Measurements from ENCODE around the gene CYBRD1. TPM values are rescaled to one million over a fixed set of nuclear protein-coding genes. Genes with fewer than 3 reads are reported as not detected.

Gene CYBRD1
- total and polyA plus RNA-seq, 9 donors, result 59.4 to 111 (median 81.5) TPM

DNA sequence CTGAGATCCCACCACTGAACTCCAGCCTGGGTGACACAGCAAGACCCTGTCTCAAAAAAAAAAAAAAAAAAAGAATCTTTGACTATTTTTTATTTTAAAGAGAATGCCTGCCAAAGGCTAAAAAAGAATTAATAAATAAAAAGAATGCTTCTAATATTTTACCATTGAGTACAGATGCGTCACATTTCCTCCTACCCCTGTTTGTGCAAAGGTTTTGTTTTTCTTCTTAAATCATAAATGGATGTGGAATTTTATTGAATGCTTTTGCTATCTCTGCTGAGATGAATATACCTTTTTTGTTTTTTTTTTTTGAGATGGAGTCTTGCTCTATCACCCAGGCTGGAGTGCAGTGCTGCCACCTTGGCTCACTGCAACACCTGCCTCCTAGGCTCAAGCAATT lies 22.8 kb downstream of the CYBRD1 start:
- H3K36me3 ChIP-seq (ENCODE audit: control insufficient read depth, insufficient read depth, low read length), result peaks cover 25% of the 10 kb centered on the region
- no peaks in the 10 kb centered on the region for H3K27me3 ChIP-seq (ENCODE audit: control insufficient read depth, insufficient read depth, low read length)
- no peak overlapping the region for H3K27ac ChIP-seq (ENCODE audit: low read length)
- DNase-seq, result no peak
- no peak overlapping the region for H3K4me3 ChIP-seq (ENCODE audit: low read length)
- WGBS (ENCODE audit: insufficient coverage), result no CpG with 5 or more reads among the region's 1 CpG
- no peaks in the 10 kb centered on the region for H3K4me1 ChIP-seq (ENCODE audit: control insufficient read depth, insufficient read depth, low read length)
- H3K9me3 ChIP-seq (replicated peaks; ENCODE audit: control insufficient read depth, low read depth, low read length), result no peaks in the 10 kb centered on the region

DNA sequence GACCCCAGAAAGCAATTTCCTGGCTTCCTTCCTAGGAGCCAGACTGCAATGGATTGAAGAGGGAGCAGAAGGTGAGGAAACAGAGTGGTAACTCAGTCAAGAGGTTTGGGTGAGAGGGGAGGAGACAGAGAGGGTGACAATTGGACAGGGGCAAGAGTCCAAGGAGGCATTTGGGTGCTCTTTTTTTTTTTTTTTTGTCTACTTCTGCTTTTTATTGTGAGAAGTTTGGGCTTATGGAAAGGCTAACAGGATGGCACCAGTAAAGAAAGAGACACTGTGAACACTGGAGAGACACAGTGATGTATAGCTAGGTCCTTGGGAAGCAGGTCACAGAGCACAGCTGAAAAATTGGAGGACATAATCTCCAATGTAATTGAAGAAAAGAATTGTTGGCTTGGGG lies 25.0 kb downstream of the CYBRD1 start:
- H3K4me3 ChIP-seq (ENCODE audit: low read length), result no peak overlapping the region
- no peaks in the 10 kb centered on the region for H3K27me3 ChIP-seq (ENCODE audit: control insufficient read depth, insufficient read depth, low read length)
- H3K4me1 ChIP-seq (ENCODE audit: control insufficient read depth, insufficient read depth, low read length), result no peaks in the 10 kb centered on the region
- H3K36me3 ChIP-seq (ENCODE audit: control insufficient read depth, insufficient read depth, low read length), result peaks cover 17% of the 10 kb centered on the region
- DNase-seq, result no peak
- H3K9me3 ChIP-seq (replicated peaks; ENCODE audit: control insufficient read depth, low read depth, low read length), result no peaks in the 10 kb centered on the region
- H3K27ac ChIP-seq (ENCODE audit: low read length), result no peak overlapping the region

DNA sequence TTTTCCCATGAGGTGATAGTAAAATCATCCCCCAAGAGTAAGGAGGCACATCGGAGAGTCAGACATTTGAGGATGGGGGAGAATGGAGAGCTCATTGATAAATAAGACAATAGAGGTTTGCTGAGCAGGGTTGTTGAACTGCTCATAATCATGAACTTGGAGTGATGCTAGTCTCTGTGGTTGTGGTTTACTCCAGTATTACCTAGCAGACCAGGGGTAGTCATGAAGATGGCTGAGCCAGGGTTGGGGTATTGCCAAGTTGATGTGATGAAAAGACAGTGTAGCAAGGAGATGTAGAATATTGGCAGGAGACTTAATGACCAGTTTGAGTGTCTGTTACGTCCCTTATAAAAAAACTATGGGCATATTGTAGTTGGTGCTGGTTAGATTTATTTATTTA lies 25.4 kb downstream of the CYBRD1 start:
- H3K4me3 ChIP-seq (ENCODE audit: low read length), result no peak overlapping the region
- DNase-seq, result no peak
- 88% methylated on average over 1 of the region's 2 CpGs for WGBS (ENCODE audit: insufficient coverage)
- no peaks in the 10 kb centered on the region for H3K27me3 ChIP-seq (ENCODE audit: control insufficient read depth, insufficient read depth, low read length)
- H3K4me1 ChIP-seq (ENCODE audit: control insufficient read depth, insufficient read depth, low read length), result no peaks in the 10 kb centered on the region
- H3K9me3 ChIP-seq (replicated peaks; ENCODE audit: control insufficient read depth, low read depth, low read length), result no peaks in the 10 kb centered on the region
- peaks cover 13% of the 10 kb centered on the region for H3K36me3 ChIP-seq (ENCODE audit: control insufficient read depth, insufficient read depth, low read length)
- no peak overlapping the region for H3K27ac ChIP-seq (ENCODE audit: low read length)

DNA sequence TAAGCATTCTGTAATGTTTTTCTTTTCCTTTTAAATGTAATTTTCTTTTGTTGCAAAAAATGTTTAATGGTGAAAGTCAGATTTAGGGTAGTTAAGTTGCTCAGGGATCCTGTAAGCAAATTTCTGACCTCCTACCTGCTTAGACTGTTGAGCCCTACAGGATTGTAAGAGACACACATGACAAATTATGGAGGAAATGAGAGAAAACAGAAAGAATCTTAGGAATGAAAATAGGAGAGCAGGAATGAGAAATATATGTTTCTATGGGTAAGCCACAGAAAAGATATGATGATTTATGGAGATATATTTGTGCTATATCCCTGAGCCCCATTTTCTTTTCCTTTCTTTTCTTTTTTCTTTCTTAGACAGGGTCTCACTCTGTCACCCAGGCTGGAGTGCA lies 28.3 kb downstream of the CYBRD1 start:
- H3K27me3 ChIP-seq (ENCODE audit: control insufficient read depth, insufficient read depth, low read length), result no peaks in the 10 kb centered on the region
- H3K36me3 ChIP-seq (ENCODE audit: control insufficient read depth, insufficient read depth, low read length), result peaks cover 19% of the 10 kb centered on the region

DNA sequence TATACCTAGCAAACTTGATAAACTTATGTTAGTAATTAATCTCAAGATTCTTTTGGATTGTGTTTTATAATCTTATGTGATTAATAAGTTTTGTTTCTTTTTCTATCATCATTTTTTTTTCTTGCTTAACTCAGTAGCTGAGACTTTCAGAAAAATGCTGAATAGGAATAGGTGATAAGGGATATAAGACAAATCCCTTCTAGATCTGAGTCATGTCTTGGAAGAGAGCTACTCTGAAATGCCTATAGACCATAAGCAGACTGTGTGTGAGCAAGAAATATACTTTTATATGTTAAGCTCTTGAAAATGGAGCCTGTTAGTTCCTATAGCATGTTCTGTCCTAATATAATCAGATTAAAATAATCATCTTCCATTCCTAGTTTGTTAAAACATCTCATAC lies 29.6 kb downstream of the CYBRD1 start:
- Histone ChIP-seq H3K9me3 (replicated peaks; ENCODE audit: control insufficient read depth, low read depth, low read length) (no peaks in the 10 kb centered on the region), H3K4me1 (ENCODE audit: control insufficient read depth, insufficient read depth, low read length) (no peaks in the 10 kb centered on the region), H3K27ac (ENCODE audit: low read length) (no peak overlapping the region), H3K4me3 (ENCODE audit: low read length) (no peak overlapping the region), H3K27me3 (ENCODE audit: control insufficient read depth, insufficient read depth, low read length) (no peaks in the 10 kb centered on the region), H3K36me3 (ENCODE audit: control insufficient read depth, insufficient read depth, low read length) (peaks cover 20% of the 10 kb centered on the region)
- no peak for DNase-seq

More for the DNA sequence above, 28.3 kb downstream of the CYBRD1 start:
- H3K4me3 ChIP-seq (ENCODE audit: low read length), result no peak overlapping the region
- no peak overlapping the region for H3K27ac ChIP-seq (ENCODE audit: low read length)
- H3K9me3 ChIP-seq (replicated peaks; ENCODE audit: control insufficient read depth, low read depth, low read length), result no peaks in the 10 kb centered on the region
- DNase-seq, result no peak
- H3K4me1 ChIP-seq (ENCODE audit: control insufficient read depth, insufficient read depth, low read length), result no peaks in the 10 kb centered on the region

DNA sequence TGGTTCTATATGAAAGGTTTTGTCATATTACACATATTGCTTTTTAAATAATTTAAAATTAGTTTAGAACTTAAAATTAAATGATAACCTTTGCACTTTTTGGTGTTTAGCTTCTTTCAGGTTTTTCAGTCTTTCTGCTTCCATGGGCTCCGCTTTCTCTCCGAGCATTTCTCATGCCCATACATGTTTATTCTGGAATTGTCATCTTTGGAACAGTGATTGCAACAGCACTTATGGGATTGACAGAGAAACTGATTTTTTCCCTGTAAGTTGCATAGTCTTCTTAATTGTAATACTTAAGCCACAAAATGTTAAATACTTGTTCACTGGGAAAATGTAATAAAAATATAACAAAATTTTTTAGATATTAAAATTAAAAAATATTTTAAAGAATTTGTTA lies 31.0 kb downstream of the CYBRD1 start:
- no CpG with 5 or more reads among the region's 2 CpGs for WGBS (ENCODE audit: insufficient coverage)
- Histone ChIP-seq H3K4me1 (ENCODE audit: control insufficient read depth, insufficient read depth, low read length) (no peaks in the 10 kb centered on the region), H3K9me3 (replicated peaks; ENCODE audit: control insufficient read depth, low read depth, low read length) (no peaks in the 10 kb centered on the region), H3K27me3 (ENCODE audit: control insufficient read depth, insufficient read depth, low read length) (no peaks in the 10 kb centered on the region), H3K36me3 (ENCODE audit: control insufficient read depth, insufficient read depth, low read length) (peaks cover 18% of the 10 kb centered on the region), H3K27ac (ENCODE audit: low read length) (no peak overlapping the region), H3K4me3 (ENCODE audit: low read length) (no peak overlapping the region)
- no peak for DNase-seq

DNA sequence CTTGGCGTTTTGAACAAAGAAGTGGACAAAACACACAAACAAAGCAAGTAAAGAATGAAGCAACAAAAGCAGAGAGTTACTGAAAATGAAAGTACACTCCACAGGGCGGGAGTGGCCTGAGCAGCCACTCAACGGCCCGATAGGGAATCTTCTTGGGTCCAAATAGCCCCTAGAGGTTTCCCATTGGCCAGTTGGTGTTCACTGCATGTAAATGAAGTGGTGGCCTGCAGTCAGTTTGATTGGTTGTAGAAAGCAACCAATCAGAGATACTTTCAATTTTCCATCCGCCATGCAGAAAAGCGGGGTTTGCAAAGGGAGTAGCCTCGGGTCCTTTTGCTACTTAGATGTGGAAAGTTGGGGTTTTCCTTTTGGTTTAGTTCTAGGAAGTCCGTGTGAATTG lies 31.6 kb downstream of the CYBRD1 start:
- Histone ChIP-seq H3K36me3 (ENCODE audit: control insufficient read depth, insufficient read depth, low read length) (peaks cover 18% of the 10 kb centered on the region), H3K4me3 (ENCODE audit: low read length) (no peak overlapping the region), H3K27ac (ENCODE audit: low read length) (no peak overlapping the region), H3K9me3 (replicated peaks; ENCODE audit: control insufficient read depth, low read depth, low read length) (no peaks in the 10 kb centered on the region), H3K27me3 (ENCODE audit: control insufficient read depth, insufficient read depth, low read length) (no peaks in the 10 kb centered on the region), H3K4me1 (ENCODE audit: control insufficient read depth, insufficient read depth, low read length) (no peaks in the 10 kb centered on the region)
- no peak for DNase-seq
- WGBS (ENCODE audit: insufficient coverage), result no CpG with 5 or more reads among the region's 8 CpGs

DNA sequence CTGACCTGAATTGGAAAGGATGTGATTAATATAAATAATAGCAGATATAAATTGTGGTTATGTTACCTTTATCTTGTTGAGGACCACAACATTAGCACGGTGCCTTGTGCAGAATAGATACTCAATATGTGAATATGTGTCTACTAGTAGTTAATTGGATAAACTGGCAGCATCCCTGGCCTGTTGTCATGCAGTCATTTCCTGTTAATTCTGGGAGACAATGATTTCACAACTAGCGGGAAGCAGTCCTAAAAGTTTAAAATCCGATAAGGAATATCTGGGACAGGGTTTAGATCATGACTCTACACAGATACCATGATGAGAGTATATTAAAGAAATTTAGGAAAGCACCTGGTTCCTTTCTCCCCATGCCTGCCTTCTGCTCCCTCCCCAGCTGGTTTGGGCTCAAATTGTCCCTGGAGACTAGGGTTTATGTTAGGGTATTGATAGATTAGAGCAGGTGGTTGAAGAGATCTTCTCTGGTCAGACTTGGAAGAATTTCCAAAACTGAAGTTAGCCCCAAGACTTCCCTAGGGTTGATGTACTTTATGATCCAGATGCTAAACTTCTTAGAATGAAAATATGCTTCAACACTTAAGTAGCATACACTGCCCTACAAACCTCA lies 32.8 kb downstream of the CYBRD1 start:
- Histone ChIP-seq H3K36me3 (ENCODE audit: control insufficient read depth, insufficient read depth, low read length) (peaks cover 18% of the 10 kb centered on the region), H3K27me3 (ENCODE audit: control insufficient read depth, insufficient read depth, low read length) (no peaks in the 10 kb centered on the region), H3K27ac (ENCODE audit: low read length) (no peak overlapping the region), H3K4me3 (ENCODE audit: low read length) (no peak overlapping the region), H3K9me3 (replicated peaks; ENCODE audit: control insufficient read depth, low read depth, low read length) (no peaks in the 10 kb centered on the region), H3K4me1 (ENCODE audit: control insufficient read depth, insufficient read depth, low read length) (no peaks in the 10 kb centered on the region)
- WGBS (ENCODE audit: insufficient coverage), result no CpG with 5 or more reads among the region's 3 CpGs
- no peak for DNase-seq

DNA sequence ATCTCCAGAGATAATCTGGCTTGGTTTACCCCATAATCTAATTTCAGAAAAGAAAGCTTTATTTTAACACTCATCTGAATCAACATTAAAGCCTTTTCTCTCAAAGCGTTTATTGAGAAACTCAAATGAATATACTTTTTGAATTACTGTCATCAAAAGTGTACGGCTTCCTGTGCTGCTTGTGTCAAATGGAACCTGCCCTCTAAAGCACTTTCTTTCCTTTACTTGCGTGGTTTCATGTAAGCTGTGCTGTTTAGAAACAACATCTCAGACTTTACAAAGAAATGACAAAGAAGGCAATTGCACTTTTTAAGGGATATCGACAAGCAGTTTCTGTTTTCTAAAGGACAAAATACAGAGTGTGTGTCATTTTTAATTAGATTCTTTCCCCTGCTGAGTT lies 35.1 kb downstream of the CYBRD1 start:
- H3K9me3 ChIP-seq (replicated peaks; ENCODE audit: control insufficient read depth, low read depth, low read length), result no peaks in the 10 kb centered on the region
- H3K27me3 ChIP-seq (ENCODE audit: control insufficient read depth, insufficient read depth, low read length), result no peaks in the 10 kb centered on the region
- WGBS (ENCODE audit: insufficient coverage), result 94% methylated on average over 2 of the region's 4 CpGs
- H3K36me3 ChIP-seq (ENCODE audit: control insufficient read depth, insufficient read depth, low read length), result peaks cover 15% of the 10 kb centered on the region
- no peak overlapping the region for H3K4me3 ChIP-seq (ENCODE audit: low read length)
- DNase-seq, result no peak
- H3K4me1 ChIP-seq (ENCODE audit: control insufficient read depth, insufficient read depth, low read length), result no peaks in the 10 kb centered on the region
- H3K27ac ChIP-seq (ENCODE audit: low read length), result no peak overlapping the region

DNA sequence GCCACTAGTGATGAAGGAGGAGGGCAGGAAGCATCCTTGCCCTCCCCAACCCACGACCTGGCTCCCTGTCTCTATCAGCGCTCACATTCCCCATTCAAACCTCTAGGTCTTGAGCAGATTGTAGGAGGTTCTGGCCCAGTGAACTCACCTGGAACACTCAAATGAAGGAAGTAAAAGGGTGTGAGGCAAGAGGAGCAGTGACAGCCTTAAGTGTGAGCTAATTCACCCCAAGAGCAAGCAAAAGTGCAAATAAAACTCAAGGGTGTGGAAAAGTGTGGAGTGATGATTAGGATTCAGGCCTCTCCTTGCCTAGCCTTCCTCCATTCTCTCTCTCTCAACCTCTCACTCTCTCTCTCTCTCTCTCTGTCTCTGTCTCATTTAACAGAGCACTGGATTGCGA lies 41.0 kb downstream of the CYBRD1 start:
- no peaks in the 10 kb centered on the region for H3K27me3 ChIP-seq (ENCODE audit: control insufficient read depth, insufficient read depth, low read length)
- H3K36me3 ChIP-seq (ENCODE audit: control insufficient read depth, insufficient read depth, low read length), result no peaks in the 10 kb centered on the region
- no peak overlapping the region for H3K27ac ChIP-seq (ENCODE audit: low read length)
- WGBS (ENCODE audit: insufficient coverage), result no CpG with 5 or more reads among the region's 3 CpGs
- no peaks in the 10 kb centered on the region for H3K4me1 ChIP-seq (ENCODE audit: control insufficient read depth, insufficient read depth, low read length)
- H3K4me3 ChIP-seq (ENCODE audit: low read length), result no peak overlapping the region
- no peak for DNase-seq
- H3K9me3 ChIP-seq (replicated peaks; ENCODE audit: control insufficient read depth, low read depth, low read length), result no peaks in the 10 kb centered on the region

DNA sequence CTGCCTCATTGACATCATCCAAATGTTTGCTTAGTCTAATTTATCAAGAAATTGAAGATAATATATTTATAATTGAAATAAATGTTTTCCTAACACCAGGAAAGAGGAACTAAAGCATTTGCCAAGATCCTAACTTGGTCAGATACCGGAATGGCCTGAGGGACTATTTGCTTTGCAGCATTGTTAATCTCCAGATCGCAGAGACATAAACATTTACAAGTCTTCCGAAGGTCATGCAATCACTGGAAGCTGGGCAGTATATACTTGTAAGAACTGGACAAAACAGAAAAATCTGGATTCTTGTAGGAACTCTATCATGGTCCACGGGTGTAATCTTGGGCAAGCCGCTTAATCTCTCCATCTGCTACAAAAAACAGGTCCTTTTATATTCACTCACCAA lies 42.2 kb downstream of the CYBRD1 start:
- no peaks in the 10 kb centered on the region for H3K9me3 ChIP-seq (replicated peaks; ENCODE audit: control insufficient read depth, low read depth, low read length)
- WGBS (ENCODE audit: insufficient coverage), result 100% methylated on average over 2 of the region's 5 CpGs

More for the DNA sequence above, 42.2 kb downstream of the CYBRD1 start:
- no peaks in the 10 kb centered on the region for H3K27me3 ChIP-seq (ENCODE audit: control insufficient read depth, insufficient read depth, low read length)
- no peak overlapping the region for H3K27ac ChIP-seq (ENCODE audit: low read length)
- no peaks in the 10 kb centered on the region for H3K4me1 ChIP-seq (ENCODE audit: control insufficient read depth, insufficient read depth, low read length)
- H3K36me3 ChIP-seq (ENCODE audit: control insufficient read depth, insufficient read depth, low read length), result no peaks in the 10 kb centered on the region
- H3K4me3 ChIP-seq (ENCODE audit: low read length), result no peak overlapping the region
- no peak for DNase-seq

Measured in muscle of leg (tissue), 11 donors.